ENCODE results near the gene MARCHF6.
"Not testable (repeated sequence)": the region's sequence is repeated elsewhere in the genome, so short reads cannot be mapped to it uniquely, and the experiment has no call there.

Gene MARCHF6

DNA sequence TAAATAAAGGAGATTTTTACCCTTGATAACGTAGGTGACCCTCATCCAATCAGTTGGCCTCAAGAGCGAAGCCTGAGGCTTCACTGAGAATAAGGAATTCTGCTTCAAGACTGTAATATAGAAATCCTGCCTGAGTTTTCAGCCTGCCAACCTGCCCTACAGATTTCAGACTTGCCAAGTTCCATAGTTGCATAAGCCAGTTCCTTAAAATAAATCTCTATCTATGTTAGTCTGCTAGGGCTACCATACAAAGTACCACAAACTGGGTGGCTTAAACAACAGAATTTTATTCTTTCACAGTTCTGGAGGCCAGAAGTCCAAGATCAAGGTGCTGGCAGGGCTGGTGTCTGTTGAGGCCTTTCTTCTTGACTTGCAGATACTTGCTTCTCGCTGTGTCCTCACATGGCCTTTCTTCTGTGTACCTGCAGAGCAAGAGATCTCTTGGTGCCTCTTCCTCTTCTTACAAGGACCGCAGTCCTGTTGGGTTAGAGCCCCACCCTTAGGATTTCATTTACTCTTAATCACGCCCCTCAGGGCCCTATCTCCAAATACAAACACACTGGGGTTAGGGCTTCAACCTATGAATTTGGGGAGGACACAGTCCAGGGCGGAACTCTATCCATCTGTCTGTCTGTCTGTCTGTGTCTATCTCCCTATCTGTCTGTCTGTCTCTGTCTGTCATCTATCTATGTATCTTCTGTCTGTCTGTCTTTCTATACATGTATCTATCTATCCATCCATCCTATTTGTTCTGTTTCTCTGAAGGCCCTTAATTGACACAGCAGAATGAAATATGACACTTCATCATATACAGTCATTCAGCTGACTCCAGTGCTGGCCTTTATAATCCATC lies 28.8 kb upstream of the MARCHF6 start:
- DNase-seq: no peak

DNA sequence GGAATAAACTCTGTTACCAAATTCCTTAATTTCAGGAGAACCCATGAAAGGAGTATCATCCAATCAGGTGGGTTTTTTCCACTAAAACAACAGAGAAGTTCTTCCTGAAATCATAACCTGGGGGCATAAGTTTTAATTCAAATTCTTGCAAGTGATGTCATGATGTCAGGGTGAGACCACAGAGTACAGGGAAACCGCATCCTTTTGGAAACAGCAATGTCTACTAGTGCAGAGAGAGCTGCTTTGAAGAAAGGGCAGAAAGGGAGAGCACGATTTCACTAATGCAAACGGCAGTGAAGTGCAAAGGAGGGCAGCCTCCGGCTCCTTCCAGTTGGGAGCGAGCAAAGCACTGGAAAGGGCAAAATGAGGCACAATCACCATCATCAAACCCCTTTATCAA lies 25.2 kb upstream of the MARCHF6 start:
- no peak for DNase-seq

- no peak for DNase-seq
Observed at GRCh38 chr5:10329446-10329819, 24.1 kb upstream of the MARCHF6 start.

GRCh38 chr5:10329820-10330481 lies 23.5 kb upstream of the MARCHF6 start:
- no peak for DNase-seq

GRCh38 chr5:10330511-10331230 lies 22.8 kb upstream of the MARCHF6 start:
- DNase-seq: no peak

- no peak for DNase-seq
Observed at GRCh38 chr5:10331341-10331796, 22.1 kb upstream of the MARCHF6 start.

- DNase-seq: no peak
Observed at GRCh38 chr5:10332301-10332700, 21.2 kb upstream of the MARCHF6 start.

GRCh38 chr5:10333154-10334006 lies 20.1 kb upstream of the MARCHF6 start:
- peak; percentile 19 for DNase-seq

GRCh38 chr5:10334831-10335230 lies 18.7 kb upstream of the MARCHF6 start:
- no peak for DNase-seq

GRCh38 chr5:10335711-10336470 lies 17.6 kb upstream of the MARCHF6 start:
- DNase-seq: no peak

DNA sequence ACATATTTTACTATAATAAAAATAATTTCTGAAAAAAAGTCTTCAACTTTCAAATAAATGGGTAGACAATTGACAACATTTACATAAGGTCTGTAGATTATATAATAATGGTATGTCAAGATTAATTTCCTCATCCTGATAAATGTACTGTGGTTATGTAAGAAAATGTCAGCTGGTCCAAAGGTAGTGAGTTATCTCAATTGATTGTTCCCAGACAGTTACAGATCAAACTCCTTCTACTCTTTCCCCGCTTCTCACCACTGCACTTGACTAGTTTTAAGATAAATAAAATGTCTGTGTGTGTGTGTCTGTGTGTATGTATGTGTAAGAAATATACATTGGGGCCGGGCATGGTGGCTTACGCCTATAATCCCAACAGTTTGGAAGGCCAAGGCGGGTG lies 16.4 kb upstream of the MARCHF6 start:
- no peak for DNase-seq

DNA sequence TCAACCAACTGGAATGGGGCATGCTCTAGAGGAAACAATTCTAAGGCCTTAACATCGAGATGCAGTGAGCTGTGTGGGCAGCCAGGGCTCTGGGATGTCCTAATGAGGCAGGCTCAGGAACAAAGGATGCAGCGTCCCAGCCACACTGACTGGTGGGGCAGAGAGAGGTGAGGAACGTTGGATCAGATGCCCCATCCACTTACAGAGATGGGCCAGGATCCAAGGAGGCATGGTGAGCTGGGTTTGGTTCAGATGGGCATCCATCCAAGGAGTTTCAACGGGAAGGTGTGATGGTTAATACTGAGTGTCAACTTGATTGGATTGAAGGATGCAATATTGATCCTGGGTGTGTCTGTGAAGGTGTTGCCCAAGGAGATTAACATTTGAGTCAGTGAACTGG lies 15.5 kb upstream of the MARCHF6 start:
- no peak for DNase-seq

- no peak for DNase-seq
Observed at GRCh38 chr5:10338686-10339057, 14.8 kb upstream of the MARCHF6 start.

GRCh38 chr5:10339058-10339811 lies 14.3 kb upstream of the MARCHF6 start:
- no peak for DNase-seq

- no peak for DNase-seq
Observed at GRCh38 chr5:10339958-10340357, 13.5 kb upstream of the MARCHF6 start.

DNA sequence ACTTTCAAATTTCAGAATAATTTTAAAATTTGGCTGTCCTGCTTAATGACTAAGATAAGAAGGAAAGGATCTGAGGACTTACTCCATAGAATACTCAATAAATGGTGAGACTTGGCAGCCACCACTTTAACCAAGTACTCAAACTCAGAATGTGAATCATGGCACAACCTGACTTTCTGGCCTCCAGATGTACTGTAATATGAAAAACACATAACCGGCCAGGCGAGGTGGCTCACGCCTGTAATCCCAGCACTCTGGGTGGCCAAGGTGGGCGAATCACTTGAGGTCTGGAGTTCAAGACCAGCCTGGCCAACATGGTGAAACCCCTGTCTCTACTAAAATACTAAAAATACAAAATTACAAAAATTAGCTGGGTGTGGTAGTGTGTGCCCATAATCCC lies 10.0 kb upstream of the MARCHF6 start:
- DNase-seq: no peak

DNA sequence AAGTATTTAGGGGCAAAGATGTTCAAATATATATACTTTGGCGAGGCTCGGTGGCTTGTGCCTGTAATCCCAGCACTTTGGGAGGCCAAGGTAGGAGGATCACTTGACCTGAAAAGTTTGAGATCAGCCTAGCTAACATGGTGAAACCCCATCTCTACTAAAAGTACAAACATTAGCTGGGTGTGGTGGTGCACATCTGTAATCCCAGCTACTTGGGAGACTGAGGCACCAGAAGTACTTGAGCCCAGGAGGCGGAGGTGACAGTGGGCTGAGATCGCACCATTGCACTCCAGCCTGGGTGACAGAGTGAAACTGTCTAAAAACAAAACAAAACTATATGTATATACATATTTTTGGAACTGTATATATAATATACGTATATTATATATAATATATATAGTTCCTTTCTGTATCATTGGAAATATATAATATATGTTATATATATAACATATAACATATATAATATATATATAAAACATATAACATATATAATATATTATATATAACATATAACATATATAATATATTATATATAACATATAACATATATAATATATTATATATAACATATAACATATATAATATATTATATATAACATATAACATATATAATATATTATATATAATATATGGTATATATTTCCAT lies 8.9 kb upstream of the MARCHF6 start:
- DNase-seq: not testable (repeated sequence)

GRCh38 chr5:10348258-10348657 lies 5.2 kb upstream of the MARCHF6 start:
- DNase-seq: no peak

- DNase-seq: no peak
Observed at GRCh38 chr5:10351199-10351905, 2.1 kb upstream of the MARCHF6 start.

GRCh38 chr5:10351919-10352318 lies 1.6 kb upstream of the MARCHF6 start:
- DNase-seq: no peak
